Lung (tissue), 12 donors: ENCODE measurements around the gene WTIP. TPM values are rescaled to one million over a fixed set of nuclear protein-coding genes. Genes with fewer than 3 reads are reported as not detected.

Source experiments
- ATAC-seq: fragments of 200-7000 bp; cut with Tn5 transposase; one replicate; pipeline ENCODE4 v1.9.1; 2020; ENCODE audit warnings: moderate number of reproducible peaks; ENCODE audit not compliant: insufficient read depth, low FRiP score
- DNase-seq, 3 donors: peaks; one replicate each; pipeline ENCODE4 v3.0.0-alpha.2; 2013 to 2017
- H3K27ac ChIP-seq, 2 donors: one replicate each; pipeline ENCODE4 v1.5.1; 2013; ENCODE audit warnings: mild to moderate bottlenecking in 2 of 2, moderate library complexity in 2 of 2, control low read depth in 1 of 2, inconsistent platforms in 1 of 2, low read depth in 1 of 2, low read length in 1 of 2
- H3K27me3 ChIP-seq, 3 donors: one replicate each; pipeline ENCODE4 v1.5.1; 2013; ENCODE audit warnings: low read length in 2 of 3; ENCODE audit not compliant: control insufficient read depth in 3 of 3, insufficient read depth in 3 of 3
- H3K36me3 ChIP-seq, 4 donors: one replicate each; pipeline ENCODE4 v1.5.1; 2013; ENCODE audit warnings: low read length in 4 of 4, mild to moderate bottlenecking in 1 of 4, moderate library complexity in 1 of 4; ENCODE audit not compliant: control insufficient read depth in 4 of 4, insufficient read depth in 4 of 4
- H3K4me1 ChIP-seq, 5 donors: one replicate each; pipeline ENCODE4 v1.5.1; 2013; ENCODE audit warnings: low read length in 5 of 5, mild to moderate bottlenecking in 2 of 5, moderate library complexity in 1 of 5; ENCODE audit not compliant: control insufficient read depth in 5 of 5, insufficient read depth in 5 of 5
- H3K4me3 ChIP-seq: one replicate; pipeline ENCODE4 v1.5.1; 2013; ENCODE audit warnings: mild to moderate bottlenecking, control low read depth, moderate library complexity
- H3K9ac ChIP-seq, 2 donors: one replicate each; pipeline ENCODE4 v1.5.1; 2013; ENCODE audit warnings: low read length in 2 of 2, control low read depth in 1 of 2; ENCODE audit not compliant: insufficient read depth in 1 of 2
- H3K9me3 ChIP-seq, 4 donors: one replicate each; pipeline ENCODE4 v1.5.1; 2013; ENCODE audit warnings: low read length in 3 of 4, mild to moderate bottlenecking in 1 of 4, moderate library complexity in 1 of 4; ENCODE audit not compliant: control insufficient read depth in 4 of 4, insufficient read depth in 3 of 4
- WGBS, 2 donors: extraction: QIAGEN DNeasy Blood & Tissue Kit; methylation state at CpG; one replicate each; pipeline ENCODE4 v1.1.7; 2013; 5-methylcytosine and 5-hydroxymethylcytosine counted together
- polyA plus RNA-seq, 2 donors: library from polyadenylated mRNA; stranded (reverse); fragments of 200-250 nt; gene quantifications; one replicate each; pipeline ENCODE4 v1.2.1, GENCODE V29; 2013
- total RNA-seq, 2 donors: library from RNA; depleted of rRNA in 1 of 2; stranded (reverse); fragments of >200 nt in 1 of 2; gene quantifications; one replicate each; pipeline ENCODE4 v1.2.1, GENCODE V29; 2014 to 2021
- TF ChIP-seq, protein P1 (sequence below): IDR thresholded peaks from 2 replicates; pipeline ENCODE4 v1.5.1; 2012; ENCODE audit warnings: mild to moderate bottlenecking; ENCODE audit errors: control extremely low read depth, extremely low read depth
- donor health status: control.
- donor health status: control.
- donor health status: Bipolar disorder and iron deficiency.
- donor health status: healthy.
- donor health status: DM: yes; HTN: yes; CAD: no.

The WTIP gene
- total and polyA plus RNA-seq, 4 donors, result 6.4 to 31.9 (median 13.1) TPM

DNA sequence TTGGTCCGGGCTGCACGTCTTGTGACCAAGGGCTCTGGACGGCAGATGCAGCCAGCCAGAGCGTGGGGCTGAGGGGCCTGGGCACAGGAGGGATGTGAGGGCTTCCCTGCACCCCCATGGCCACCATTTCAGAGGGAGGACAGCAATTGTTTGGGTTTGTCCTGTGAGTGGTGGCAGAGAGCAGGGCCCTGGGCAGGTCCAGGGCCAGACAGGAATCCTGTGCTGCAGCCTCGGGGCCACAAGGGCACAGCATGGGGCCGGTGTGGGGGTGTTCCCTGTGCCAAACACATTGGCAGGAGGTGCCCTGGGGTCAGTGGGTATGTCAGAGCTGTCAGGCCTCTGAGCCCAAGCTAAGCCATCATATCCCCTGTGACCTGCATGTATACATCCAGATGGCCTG, 32.2 kb downstream of the WTIP start:
- no peak overlapping the region for H3K9ac ChIP-seq
- peaks cover 0 to 3% (median 0%) of the 10 kb centered on the region in 5 donors for H3K4me1 ChIP-seq
- no peak overlapping the region for H3K27ac ChIP-seq
- H3K4me3 ChIP-seq, result no peak overlapping the region
- H3K36me3 ChIP-seq, result no peaks in the 10 kb centered on the region
- no peak for ATAC-seq
- no peak for DNase-seq
- H3K9me3 ChIP-seq, result no peaks in the 10 kb centered on the region
- TF ChIP-seq, protein P1, sequence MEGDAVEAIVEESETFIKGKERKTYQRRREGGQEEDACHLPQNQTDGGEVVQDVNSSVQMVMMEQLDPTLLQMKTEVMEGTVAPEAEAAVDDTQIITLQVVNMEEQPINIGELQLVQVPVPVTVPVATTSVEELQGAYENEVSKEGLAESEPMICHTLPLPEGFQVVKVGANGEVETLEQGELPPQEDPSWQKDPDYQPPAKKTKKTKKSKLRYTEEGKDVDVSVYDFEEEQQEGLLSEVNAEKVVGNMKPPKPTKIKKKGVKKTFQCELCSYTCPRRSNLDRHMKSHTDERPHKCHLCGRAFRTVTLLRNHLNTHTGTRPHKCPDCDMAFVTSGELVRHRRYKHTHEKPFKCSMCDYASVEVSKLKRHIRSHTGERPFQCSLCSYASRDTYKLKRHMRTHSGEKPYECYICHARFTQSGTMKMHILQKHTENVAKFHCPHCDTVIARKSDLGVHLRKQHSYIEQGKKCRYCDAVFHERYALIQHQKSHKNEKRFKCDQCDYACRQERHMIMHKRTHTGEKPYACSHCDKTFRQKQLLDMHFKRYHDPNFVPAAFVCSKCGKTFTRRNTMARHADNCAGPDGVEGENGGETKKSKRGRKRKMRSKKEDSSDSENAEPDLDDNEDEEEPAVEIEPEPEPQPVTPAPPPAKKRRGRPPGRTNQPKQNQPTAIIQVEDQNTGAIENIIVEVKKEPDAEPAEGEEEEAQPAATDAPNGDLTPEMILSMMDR, result no peak
- peaks cover 0 to 13% (median 0%) of the 10 kb centered on the region in 3 donors for H3K27me3 ChIP-seq
- 70 to 76% methylated on average over 6 of the region's 6 CpGs for WGBS, 2 donors

DNA sequence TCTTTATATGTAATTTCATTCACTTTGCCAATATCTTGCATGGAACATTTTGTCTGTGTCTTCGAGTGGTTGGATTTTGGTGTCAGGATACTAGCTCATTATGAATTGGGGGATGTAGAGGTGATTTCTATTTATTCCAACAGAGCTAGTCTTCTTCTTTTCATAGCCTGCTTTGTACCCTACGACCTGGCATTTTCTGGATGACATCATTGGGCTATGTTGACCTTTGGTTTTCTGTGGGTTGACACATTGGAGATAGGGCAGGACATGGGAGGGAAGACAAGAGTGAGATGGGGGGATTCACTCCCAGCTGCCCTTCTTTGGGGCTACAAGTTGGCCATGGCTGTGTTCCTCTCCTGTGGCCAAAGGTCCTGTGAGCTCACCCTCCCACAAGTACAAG, 38.0 kb downstream of the WTIP start:
- Histone ChIP-seq H3K4me1 (no peaks in the 10 kb centered on the region), H3K9me3 (no peaks in the 10 kb centered on the region), H3K4me3 (no peak overlapping the region), H3K27me3 (peaks cover 0 to 12% (median 5%) of the 10 kb centered on the region in 3 donors), H3K36me3 (no peaks in the 10 kb centered on the region), H3K27ac (no peak overlapping the region), H3K9ac (no peak overlapping the region)
- TF ChIP-seq, protein P1, result no peak
- WGBS, 2 donors, result 56 to 77% methylated on average over 2 of the region's 2 CpGs
- ATAC-seq (no peak), DNase-seq (no peak)

GRCh38 chr19:34523408-34523807, 41.9 kb downstream of the WTIP start:
- no peaks in the 10 kb centered on the region for H3K36me3 ChIP-seq
- ATAC-seq (no peak), DNase-seq (no peak)
- WGBS, 2 donors, result 74 to 94% methylated on average over 1 of the region's 1 CpG
- H3K9ac ChIP-seq, result no peak overlapping the region
- H3K4me3 ChIP-seq, result no peak overlapping the region
- no peak overlapping the region for H3K27ac ChIP-seq
- H3K9me3 ChIP-seq, result no peaks in the 10 kb centered on the region
- TF ChIP-seq, protein P1, result no peak
- H3K4me1 ChIP-seq, result no peaks in the 10 kb centered on the region
- H3K27me3 ChIP-seq, result peaks cover 0 to 5% (median 5%) of the 10 kb centered on the region in 3 donors

GRCh38 chr19:34525001-34525400, 43.4 kb downstream of the WTIP start:
- ATAC-seq (no peak), DNase-seq (no peak)
- TF ChIP-seq, protein P1, result no peak
- Histone ChIP-seq H3K4me1 (no peaks in the 10 kb centered on the region), H3K27ac (no peak overlapping the region), H3K4me3 (no peak overlapping the region), H3K36me3 (no peaks in the 10 kb centered on the region), H3K9ac (no peak overlapping the region), H3K27me3 (peaks cover 0 to 5% (median 0%) of the 10 kb centered on the region in 3 donors), H3K9me3 (no peaks in the 10 kb centered on the region)
- 86 to 88% methylated on average over 1 of the region's 1 CpG for WGBS, 2 donors
